AG09309 (cell line): Measurements from ENCODE around the gene ADK.

Experiments
- DNase-seq: peaks from one replicate; pipeline ENCODE4 v3.0.0-alpha.2; 2010; ENCODE audit warnings: low read depth
- H3K4me3 ChIP-seq: 2 replicates; pipeline ENCODE4 v1.5.1; 2011; ENCODE audit warnings: mild to moderate bottlenecking, low read depth, low read length, moderate library complexity; ENCODE audit not compliant: control insufficient read depth
- TF ChIP-seq, protein P1 (sequence below): IDR thresholded peaks from 2 replicates; pipeline ENCODE4 v1.5.1; 2011; ENCODE audit warnings: mild to moderate bottlenecking, low read depth, low read length, inconsistent platforms; ENCODE audit not compliant: insufficient read depth, control insufficient read depth; ENCODE audit errors: missing control alignments

Gene ADK

DNA sequence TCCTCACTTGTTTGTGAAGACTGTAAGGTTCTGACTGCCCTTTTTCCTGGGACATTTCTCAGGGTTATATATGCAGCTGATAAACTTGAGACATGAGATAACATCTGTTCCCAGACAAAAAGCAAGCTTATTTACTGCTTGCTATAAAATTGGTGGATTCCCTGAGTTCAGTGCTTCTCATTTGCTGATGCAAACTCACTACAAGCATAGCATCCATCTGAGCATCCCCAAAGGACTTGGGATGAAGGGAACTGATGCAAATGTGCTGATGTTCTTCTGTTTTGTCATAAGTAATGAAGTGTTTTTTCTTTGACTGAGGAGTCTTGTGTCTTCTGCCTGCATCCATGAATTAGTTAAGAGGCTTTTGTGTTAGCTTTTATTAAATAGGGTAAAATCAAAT is 183.2 kb downstream of the ADK start:
- TF ChIP-seq, protein P1, sequence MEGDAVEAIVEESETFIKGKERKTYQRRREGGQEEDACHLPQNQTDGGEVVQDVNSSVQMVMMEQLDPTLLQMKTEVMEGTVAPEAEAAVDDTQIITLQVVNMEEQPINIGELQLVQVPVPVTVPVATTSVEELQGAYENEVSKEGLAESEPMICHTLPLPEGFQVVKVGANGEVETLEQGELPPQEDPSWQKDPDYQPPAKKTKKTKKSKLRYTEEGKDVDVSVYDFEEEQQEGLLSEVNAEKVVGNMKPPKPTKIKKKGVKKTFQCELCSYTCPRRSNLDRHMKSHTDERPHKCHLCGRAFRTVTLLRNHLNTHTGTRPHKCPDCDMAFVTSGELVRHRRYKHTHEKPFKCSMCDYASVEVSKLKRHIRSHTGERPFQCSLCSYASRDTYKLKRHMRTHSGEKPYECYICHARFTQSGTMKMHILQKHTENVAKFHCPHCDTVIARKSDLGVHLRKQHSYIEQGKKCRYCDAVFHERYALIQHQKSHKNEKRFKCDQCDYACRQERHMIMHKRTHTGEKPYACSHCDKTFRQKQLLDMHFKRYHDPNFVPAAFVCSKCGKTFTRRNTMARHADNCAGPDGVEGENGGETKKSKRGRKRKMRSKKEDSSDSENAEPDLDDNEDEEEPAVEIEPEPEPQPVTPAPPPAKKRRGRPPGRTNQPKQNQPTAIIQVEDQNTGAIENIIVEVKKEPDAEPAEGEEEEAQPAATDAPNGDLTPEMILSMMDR: no peak
- no peak overlapping the region for H3K4me3 ChIP-seq
- DNase-seq: no peak

- TF ChIP-seq, protein P1: no peak
- DNase-seq: no peak
- no peak overlapping the region for H3K4me3 ChIP-seq
These were observed 184.5 kb downstream of the ADK start for GRCh38 chr10:74335501-74335900.

DNA sequence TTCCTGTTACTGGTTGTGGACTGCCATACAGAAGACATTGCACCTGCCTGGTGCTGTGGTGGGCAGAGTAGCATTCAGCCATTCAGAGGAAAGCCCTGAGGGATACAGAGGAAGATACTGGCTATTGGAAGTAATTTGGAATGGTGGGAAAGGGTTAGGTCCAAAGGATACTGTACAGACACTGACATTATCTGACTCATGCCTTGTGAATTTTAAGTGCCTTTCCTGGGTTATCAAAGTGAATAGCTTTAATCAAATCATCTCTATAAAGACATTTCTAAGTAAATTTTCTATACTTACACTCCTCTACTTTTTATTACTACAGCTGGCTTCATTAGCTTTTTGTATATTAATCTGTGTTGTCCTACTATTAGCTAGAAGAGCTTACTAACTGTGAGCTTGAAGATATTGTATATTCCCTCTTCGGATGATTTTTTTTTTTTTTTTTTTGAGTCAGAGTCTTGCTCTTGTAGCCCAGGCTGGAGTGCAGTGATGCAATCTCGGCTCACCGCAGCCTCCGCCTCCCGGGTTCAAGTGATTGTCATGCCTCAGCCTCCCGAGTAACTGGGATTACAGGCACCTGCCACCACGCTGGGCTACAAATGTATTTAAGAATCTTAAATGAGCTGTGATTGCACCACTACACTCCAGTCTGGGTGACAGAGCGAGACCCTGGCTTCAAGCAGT is 186.5 kb downstream of the ADK start:
- no peak for DNase-seq
- TF ChIP-seq, protein P1: no peak
- H3K4me3 ChIP-seq: no peak overlapping the region

DNA sequence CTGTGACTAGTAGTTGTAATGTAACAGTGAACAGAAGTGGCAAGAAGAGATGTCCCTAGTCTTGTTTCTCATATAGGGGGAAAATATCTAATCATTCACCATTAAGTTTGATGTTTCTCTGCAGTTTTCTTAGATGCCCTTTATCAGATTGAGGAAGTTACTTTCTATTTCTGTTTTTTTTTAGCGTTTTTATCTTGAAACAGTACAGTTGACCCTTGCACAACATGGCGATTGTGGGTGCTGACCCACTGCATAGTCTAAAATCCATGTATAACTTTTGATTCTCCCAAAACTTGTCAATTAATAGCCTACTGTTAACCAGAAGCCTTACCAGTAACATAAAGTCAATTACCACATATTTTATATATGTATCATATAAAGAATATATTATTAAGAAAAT is 192.0 kb downstream of the ADK start:
- H3K4me3 ChIP-seq: no peak overlapping the region
- TF ChIP-seq, protein P1: no peak
- no peak for DNase-seq

DNA sequence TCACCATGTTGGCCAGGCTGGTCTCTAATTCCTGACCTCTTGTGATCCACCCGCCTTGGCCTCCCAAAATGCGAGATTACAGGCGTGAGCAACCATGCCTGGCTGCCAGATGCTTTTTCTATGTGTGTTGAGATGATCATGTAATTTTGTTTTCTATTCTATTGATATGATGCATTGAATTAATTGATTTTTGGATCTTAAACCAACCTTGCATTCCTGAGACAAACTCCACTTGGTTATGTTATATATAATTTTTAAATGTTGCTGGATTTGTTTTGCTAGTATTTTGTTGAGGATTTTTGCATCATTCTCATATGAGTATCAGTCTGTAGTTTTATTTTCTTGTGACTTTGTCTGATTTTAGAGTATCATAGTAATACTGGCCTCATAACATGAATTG is 192.8 kb downstream of the ADK start:
- no peak for DNase-seq
- H3K4me3 ChIP-seq: no peak overlapping the region
- TF ChIP-seq, protein P1: no peak

GRCh38 chr10:74344306-74344705 is 193.3 kb downstream of the ADK start:
- DNase-seq: no peak
- TF ChIP-seq, protein P1: no peak
- H3K4me3 ChIP-seq: no peak overlapping the region
